DMS153 treated with DMSO at 0.1 percent for 48 hours (cell line): ENCODE results near the gene PACRG.

Experiments used
- DNase-seq: peaks from one replicate; lab custom pipeline; 2025; ENCODE audit not compliant: unreplicated experiment; lab: John Stamatoyannopoulos, UW

The PACRG gene

DNA sequence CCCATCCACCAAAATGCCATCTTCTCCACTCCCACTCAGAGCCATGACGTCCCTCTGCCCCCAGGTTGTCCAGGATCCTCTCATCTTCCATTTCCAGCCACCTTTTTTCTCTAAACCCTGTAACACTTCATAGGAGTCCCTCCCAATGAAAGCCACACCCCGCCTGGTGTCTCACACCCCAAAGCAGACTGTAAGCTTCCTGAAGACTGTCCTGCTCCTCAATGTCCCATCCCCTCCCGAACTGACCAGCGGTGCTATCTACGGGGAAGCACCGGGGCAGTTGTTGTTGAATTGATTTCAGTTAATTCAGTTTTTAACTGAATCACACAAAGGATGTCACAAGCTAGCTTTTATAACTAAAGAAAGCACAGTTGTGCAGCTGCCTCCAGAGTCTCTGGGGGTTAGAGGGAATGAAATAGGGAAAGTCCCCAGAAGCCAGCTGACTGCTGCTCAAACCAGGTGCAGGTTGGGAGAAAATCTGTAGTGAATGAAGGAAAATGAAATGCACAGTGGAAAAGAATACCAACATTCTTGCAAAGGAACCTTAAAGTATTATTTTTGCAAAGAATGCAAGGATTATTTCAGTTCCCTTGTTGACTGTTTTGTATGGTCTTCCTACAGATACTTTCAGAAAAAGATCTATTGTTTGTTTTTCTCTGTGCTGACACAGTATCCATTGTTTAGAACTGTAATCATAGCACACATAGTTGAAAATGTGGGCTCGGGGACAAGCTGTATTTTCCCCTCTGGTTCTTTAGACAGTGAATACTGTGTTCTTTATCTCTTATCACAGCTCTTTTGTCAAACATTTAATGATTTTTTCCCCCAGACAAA lies 464.1 kb downstream of the PACRG start:
- DNase-seq: no peak

DNA sequence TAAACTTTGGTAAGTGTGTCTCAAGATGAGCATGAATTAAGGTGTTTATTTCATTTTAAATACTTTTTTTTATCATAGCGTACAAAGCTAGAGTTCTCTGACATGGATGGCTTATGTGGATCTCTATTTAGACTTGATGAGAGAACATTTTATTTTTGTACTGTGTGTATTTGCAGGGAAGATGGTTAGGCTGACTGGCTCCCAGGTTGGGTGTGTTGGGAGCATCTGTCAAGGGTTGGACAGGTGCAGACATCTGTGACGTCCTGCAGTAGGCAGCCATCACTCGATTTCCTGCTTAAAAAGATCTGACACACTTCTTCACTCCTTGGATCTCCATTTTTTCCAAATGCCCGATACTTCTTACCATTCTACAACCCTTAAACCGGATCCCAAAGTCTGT lies 464.8 kb downstream of the PACRG start:
- no peak for DNase-seq

DNA sequence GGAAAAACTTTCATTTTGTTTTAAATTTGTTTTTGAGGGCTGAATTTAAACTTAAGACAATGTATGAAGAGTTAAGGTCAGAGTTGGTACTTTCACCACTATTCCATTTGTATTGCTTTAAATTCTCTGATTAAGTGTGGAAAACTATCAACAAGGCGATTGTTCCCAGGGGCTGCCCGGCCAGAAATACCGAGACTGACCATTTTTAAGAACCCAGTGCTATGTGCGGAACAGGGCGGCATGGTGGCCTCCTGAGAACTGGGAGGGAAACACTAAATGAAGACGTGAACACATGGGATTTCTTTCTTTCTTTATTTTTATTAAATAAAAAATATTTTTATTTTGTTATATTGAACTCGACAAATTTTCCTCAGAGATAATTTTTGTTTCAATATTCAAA lies 465.6 kb downstream of the PACRG start:
- DNase-seq: no peak

- DNase-seq: no peak
Measured at GRCh38 chr6:163195721-163196691, 468.2 kb downstream of the PACRG start.

DNA sequence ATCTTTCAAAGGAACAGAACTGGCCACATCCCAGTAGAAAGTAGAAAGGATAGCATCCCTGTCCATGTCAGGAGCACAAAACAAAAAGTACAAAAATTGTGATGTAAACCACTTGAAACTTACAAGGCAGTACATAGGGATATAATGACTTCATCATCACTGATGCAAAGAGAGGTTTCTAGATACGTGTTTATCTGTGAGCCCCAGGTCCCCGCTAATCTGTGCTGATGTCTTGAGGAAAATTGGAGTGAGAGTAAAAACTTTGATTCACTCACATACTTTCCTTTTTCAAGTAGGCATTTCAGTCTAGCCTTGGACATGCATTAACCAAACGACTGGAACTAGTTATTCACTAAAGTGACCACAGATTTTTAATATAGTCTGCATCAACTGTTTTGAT lies 470.1 kb downstream of the PACRG start:
- DNase-seq: no peak

GRCh38 chr6:163198396-163198795 lies 470.6 kb downstream of the PACRG start:
- no peak for DNase-seq

DNA sequence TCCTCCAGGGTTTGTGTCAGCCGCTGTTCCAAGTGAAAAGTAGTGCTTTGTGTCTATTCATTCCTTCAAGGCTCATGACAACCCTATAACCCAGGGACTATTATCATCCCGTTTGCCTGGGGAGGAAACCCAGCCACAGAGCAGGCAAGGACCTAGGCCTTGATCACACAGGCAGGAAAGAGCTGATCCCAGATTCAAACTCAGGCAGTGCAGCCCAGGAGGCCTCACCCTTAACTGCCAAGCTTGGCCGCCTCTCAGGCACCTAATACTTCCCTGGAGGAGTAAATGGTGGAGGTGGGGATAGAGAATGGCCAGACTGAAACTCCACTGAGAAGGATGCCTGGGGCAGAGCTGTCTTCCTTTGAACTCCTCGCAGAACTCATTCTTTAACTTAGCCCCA lies 471.6 kb downstream of the PACRG start:
- no peak for DNase-seq

- DNase-seq: no peak
Measured at GRCh38 chr6:163200289-163200688, 472.5 kb downstream of the PACRG start.

DNA sequence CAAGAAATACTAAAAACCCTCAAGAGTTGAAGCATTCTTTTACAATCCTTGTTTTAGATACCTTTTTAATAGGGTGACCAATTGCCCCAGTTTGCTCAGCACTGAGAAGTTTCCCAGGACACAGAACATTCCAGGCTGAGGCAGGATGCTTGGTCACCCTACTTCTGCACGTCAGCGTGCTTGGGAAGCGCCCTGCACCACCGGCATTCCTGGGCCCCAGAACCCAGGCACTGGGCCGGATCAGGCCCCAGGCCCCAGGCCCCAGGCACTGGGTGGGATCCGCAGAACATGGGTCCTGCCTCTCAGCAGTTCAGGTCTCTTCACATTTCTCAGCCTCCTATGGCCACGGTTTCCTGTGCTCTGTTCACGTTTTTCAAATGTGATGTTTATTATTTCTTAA lies 472.9 kb downstream of the PACRG start:
- DNase-seq: no peak

DNA sequence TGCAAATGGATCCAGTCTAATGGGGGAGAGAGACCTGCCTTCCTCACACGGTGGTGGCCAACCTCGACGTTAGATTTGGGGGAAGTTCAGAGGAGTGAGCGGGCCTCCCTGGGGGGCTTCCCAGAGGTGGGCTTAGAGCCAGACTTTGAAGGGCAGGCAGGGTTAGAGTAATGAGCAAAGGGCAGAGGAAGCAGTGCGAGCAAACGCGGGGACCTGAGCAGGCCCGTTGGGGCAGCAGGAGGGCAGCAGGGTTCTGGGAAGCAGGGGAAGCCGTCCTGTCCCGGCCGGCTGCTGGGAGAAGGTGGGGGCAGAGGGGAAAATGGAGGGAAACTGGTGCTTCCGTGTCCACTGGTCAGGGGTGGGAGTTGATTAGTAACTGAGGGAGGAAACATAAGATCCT lies 474.1 kb downstream of the PACRG start:
- DNase-seq: no peak

DNA sequence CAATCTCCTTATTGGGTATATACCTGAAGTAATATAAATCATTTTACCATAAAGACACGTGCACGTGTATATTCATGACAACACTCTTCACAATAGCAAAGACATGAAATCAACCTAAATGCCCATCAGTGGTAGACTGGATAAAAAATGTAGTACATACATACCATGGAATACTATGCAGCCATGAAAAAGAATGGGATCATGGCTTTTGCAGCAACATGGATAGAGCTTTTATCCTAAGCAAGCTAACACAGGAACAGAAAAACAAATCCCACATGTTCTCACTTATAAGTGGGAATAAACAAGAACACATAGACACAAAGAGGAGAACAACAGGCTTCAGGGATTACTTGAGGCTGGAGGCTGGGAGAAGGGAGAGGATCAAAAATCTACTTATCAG lies 478.4 kb downstream of the PACRG start:
- no peak for DNase-seq

- DNase-seq: no peak
Measured at GRCh38 chr6:163207431-163208383, 479.9 kb downstream of the PACRG start.

GRCh38 chr6:163209005-163209404 lies 481.2 kb downstream of the PACRG start:
- no peak for DNase-seq

- DNase-seq: no peak
Measured at GRCh38 chr6:163212123-163212522, 484.3 kb downstream of the PACRG start.

DNA sequence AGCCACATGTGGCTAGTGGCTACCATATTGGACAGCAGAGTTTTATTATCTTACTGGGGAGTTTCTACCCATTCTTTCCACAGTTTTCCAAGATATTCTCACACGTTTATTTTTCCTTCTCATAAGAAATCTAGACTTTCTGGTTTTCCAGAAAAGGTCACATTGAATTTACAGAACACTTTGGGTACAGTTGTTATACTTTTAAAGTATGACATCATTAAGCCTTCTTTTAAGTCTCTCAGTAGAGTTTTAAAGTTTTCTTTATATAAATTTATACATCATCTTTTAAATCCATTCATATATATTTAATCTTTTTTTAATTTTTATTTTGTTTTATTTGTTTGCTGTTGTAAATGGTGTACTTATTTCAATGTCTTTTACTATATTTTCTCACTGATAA lies 486.5 kb downstream of the PACRG start:
- no peak for DNase-seq

GRCh38 chr6:163218361-163218894 lies 490.7 kb downstream of the PACRG start:
- DNase-seq: no peak

GRCh38 chr6:163226181-163226835 lies 498.5 kb downstream of the PACRG start:
- DNase-seq: no peak

DNA sequence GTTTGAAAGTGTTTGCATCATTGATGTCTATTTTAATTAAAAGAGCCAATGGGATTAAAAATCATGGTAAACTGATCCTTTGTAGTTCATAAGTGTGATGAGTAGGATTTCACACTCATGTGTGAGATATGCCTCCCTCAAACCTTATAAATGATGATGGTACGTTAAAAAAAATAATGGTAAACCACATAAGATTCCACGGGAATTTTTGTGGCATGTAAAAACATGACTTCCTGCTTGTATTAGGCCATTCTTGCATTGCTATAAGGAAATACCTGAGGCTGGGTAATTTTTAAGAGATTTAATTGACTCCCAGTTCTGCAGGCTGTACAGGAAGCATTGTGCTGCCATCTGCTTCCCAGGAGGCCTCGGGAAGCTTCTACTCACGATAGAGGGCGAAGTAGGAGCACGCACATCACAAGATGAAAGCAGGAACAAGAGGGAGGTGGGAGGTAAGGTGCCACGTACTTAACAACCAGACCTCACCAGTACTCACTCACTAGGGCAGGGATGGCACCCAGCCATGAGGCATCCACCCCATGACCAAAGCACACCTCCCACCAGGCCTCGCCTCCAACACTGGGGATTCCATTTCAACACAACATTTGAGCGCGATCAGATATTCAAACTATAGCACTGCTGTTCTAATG lies 499.2 kb downstream of the PACRG start:
- DNase-seq: no peak

DNA sequence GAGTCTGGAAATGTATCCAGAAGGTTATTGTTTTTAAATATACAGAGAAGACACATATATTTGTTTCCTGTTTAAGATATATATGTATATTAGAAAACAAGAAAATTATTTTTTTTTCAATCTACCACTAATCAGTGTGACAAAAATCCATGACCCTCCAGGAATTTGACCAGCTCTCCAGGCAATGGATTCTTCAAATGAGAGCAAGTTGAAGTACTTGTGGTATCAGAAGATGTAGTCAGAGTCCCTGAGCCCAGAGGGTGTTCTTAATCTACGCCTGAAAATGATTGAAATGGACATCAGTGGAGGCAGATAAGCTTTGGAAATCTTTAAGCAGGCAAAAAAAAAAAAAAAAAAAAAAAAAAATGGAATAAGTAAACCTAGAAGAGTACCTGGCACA lies 500.3 kb downstream of the PACRG start:
- no peak for DNase-seq

DNA sequence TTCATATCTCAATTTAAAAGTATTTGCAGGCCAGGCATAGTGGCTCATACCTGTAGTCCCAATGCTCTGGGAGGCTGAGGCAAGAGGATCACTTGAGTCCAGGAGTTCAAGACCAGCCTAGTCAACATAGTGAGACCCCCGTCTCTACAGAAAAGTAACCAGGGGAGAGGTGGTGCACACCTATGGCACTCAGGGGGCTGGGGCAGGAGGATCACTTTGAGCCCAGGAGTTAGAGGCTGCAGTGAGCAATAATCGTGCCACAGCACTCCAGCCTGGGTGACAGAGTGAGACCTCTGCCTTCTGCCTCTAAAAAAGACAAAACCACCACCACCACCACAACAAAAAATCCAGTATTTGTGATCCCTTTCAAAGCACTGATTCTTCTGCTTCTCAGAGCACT lies 501.3 kb downstream of the PACRG start:
- no peak for DNase-seq
